Hematopoietic multipotent progenitor cell treated with erythropoietin and hydrocortisone succinate and interleukin-3 and kit ligand, for 17 days (in vitro differentiated cells): ENCODE measurements around the gene PAPPA.

ENCODE experiments used
- DNase-seq: peaks from one replicate; pipeline ENCODE4 v3.0.0-alpha.2; 2015; ENCODE audit warnings: low spot score

PAPPA gene

DNA sequence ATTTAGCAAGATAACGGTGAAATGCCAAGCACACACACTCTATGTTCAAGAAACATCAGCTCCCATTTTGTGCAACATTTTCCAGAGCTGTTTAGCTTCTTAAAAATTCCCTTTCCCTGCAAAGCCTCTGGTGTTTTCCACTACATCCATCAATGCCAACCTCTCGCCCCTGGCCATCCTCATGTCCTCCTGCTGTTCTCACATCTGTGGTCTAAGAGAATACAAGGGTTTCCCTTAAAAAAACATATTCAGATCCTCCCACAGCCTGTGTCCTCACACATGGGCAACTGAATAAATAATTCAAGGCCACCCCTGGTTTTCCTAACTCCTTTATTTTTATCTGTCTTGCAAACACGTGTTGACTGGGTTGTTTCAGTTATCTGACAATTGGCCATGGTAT lies 70.3 kb downstream of the PAPPA start:
- no peak for DNase-seq

DNA sequence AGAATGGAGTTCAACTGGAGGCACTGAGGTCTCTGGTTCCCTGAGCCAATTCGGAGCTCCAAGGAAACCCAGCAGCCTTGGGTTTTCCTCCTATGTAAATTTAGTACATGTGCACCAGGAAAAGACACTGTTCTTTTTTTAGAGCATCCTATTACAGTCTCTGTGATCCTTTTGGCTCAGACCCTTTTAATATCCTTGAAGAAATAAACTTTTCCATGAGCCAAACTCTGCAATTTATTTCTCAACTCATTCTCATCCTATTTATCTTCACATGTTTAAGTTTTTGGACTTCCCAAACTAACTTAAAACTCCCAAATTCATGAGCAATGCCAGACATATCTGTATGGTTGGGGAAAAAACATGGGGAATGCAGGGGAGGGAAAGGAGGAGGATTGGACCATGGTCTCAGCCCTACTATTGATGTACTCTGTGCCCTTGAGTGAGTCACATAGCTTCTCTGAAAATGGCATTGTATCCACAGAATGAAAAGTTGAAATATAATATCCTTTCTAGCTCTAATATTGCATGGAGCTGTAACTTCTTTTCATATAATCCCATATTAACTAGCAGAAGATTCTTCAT lies 76.6 kb downstream of the PAPPA start:
- DNase-seq, result no peak

DNA sequence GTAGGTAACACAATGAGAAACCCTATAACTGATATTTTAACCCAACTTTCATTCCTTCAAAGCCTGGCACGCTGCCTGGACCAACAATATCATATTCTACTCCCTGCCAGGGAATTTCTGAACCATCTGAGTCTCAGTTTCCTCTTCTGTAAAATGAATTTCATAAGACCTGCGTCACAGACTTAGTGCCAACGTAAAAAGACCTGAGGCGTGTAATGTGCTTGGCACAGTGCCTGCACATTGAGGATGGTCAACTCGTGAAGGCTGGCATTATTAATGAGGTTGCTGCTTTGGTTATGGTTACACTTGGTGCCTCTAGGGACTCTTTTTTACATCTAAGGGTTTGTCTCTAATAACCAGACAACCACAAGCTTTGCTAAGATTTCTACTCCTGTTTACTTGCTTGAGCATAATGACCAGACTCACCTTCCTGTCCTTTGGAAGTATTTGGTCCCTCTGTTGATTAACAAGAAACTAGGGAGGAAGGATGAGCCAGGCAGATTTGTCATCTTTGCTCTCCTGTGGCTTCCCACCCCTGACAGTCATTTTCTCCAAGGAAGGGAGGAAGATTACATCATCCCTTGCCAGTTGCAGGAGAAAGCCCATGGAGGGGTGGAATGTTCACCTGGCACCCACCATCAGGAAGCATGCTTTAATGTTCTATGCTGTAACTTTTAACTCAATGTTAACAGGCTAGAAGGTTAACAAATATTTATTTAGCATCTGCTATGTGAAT lies 79.0 kb downstream of the PAPPA start:
- no peak for DNase-seq

DNA sequence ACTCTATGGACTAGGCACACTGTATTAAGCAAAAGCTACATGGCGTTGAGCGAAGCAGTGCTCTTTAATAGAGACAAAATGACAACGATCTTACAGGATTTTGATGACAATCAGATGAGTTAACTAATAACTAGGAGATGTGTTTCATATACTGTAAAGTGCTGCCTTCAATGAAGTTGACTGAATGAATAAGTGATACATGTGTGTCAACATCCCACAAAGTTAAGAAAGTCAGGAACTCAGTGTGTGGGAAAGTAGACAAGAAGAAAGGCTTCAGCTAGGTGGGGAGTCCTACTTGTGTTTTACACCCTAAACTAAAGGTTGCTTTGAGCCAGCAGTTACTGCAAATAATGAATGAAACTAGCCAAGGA lies 79.6 kb downstream of the PAPPA start:
- DNase-seq, result no peak

DNA sequence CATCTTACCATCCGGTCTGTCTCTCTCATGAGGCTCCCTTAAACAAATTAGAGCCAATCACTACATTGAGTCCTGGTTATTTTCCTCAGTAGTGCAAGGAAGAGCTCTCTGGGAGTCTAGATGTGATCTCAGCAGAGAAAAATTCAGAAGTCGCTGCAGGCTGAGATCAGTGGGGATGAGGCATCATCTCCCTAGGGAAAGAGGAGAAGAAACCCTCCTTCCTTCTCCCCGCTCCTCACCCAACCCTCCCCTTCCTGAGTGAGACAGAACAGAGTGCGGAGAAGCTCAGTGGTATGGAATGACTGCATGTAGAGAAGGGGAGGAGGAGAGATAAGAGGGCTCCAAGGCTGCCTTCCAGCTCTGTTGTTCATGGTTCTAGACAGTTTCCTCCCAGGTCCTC lies 80.5 kb downstream of the PAPPA start:
- DNase-seq, result no peak

DNA sequence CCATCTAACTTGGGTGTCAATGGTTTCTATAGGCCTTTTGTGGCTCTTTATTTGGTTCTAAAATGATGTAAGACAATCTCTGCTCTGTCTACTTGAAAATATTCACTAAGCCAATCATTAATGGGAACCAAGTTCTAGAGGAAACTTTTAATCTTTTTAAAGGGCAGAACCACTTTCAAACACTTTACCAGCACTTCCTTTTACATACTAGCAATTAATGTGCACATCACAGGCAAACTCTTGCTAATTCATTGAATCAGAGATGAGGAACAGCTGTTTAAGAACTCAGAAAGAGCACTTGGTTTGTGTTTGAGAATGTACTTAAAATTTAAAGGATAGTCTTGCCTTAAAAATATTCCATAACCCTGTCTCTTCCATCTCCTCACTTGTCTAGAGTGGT lies 83.4 kb downstream of the PAPPA start:
- no peak for DNase-seq

DNA sequence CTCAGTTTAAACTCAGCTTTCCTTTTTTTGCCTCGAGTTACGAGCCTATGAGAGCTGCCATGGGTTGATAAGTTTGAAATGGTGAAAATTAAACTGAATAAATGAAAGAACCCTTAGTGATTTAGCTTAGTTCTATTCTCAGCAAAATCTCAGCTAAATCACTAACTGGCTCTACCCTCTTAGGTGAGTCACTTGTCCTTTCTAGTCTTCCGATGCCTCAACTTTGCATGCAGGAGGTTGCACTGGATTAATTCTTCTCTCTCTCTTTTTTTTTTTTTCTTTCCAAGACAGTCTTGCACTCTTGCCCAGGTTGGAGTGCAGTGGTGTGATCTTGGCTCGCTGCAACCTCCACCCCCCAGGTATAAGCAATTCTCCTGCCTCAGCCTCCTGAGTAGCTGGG lies 83.9 kb downstream of the PAPPA start:
- DNase-seq, result no peak

GRCh38 chr9:116238225-116238624 lies 84.6 kb downstream of the PAPPA start:
- no peak for DNase-seq

- no peak for DNase-seq
Measured at GRCh38 chr9:116238776-116239340, 85.3 kb downstream of the PAPPA start.

- no peak for DNase-seq
Measured at GRCh38 chr9:116243708-116244107, 90.1 kb downstream of the PAPPA start.

GRCh38 chr9:116247284-116247683 lies 93.7 kb downstream of the PAPPA start:
- DNase-seq, result no peak

DNA sequence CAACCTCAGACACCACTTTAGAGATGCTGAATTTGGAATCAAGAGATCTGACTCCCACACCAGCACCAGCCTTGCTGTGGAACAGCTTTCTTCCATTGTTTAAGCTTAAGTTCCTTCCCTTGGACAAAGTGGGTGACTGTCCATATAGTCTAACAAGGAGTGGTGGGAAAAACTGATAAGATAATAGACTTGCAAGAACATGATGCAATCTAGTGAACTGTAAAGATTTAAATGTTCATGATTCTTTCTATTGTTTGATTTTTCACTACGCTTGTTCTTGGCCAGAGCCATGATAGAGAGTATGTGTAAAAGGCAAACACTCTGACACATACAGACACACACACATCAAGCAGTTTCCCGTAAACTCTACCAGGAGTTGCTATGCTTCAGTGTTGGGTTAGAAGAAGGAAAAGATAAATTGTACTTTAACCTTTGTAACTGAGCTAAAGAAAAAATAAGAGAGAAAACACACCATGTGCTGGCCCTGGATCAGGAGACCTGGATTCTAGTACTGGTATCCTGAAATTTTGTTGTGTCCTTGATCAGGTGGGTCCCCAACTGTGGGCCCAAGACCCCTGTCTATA lies 94.3 kb downstream of the PAPPA start:
- no peak for DNase-seq

GRCh38 chr9:116250891-116251290 lies 97.3 kb downstream of the PAPPA start:
- DNase-seq, result no peak

GRCh38 chr9:116251366-116251765 lies 97.8 kb downstream of the PAPPA start:
- no peak for DNase-seq

DNA sequence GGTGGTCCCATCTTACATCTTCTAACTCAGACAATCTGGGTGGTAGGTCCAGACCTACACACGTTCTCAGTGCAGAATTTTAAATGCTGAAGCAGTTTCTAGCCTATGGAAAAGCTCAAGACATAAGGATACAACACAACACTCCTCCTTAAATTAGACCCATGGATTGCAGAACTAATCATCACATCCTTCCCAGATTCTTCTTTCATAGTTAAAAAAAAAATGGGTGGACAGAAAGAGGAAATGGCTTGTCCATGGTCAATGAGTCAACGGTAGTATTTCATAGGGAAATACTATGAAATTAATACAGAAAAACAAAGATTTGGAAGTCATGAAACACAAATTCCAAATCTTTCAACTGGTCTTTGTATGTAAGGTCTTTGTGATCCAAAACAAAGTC lies 106.9 kb downstream of the PAPPA start:
- DNase-seq, result no peak

DNA sequence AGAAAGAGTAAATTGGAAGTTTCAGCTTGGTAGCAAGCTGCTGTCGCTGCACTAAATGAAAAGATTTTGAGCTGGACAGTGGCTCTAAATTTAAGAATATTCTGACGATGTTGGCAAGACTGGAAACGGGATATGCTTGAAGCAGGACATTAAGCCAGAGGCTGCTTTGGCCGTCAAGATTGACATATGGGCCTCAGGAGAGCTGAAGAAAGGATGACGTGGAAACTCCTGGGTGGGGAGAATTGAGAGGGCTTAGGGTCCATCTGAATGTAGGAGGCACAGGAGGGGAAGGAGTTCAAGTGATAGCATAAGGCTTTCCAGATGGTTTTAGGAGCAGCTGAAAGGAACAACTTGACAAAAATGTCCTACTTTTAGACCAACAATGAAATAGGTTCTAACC lies 108.9 kb downstream of the PAPPA start:
- DNase-seq, result no peak

DNA sequence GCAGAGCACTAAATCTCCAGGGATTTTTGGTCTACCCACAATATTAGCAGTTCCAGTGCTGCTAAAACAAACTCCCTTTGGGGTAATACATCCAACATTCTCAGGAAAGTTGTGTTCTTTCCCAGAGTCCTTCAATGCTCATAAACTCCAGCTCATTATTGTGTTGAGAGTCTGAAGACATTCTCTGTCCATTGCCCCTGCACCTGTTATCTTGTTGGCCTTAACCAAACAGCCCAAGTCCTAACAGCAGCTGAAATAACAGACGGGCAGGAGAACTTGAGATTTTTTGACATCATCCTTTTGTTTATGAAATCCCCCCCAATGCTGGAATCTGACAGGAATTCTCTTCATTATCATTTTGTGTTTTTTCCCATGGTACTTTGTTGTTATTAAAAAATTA lies 110.8 kb downstream of the PAPPA start:
- no peak for DNase-seq

GRCh38 chr9:116267021-116267420 lies 113.4 kb downstream of the PAPPA start:
- DNase-seq, result no peak

DNA sequence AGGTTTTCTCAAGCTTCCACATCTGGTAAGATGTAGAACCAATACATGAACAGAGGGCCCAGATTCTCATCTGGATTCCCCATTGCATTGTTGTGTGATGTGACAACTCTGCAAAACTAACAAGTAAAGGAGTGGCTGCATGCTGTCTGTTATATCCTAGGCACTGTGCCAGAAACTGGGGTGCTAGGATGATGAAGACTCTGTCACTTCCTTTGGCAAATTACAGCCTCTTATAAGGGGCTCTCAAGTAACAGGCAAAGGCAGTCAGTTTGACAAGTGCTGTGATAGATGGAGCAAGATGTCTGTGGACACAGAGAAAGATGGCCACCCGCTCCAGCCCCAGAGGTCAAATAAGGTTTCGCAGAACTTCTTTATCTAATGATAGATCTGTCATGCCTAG lies 115.7 kb downstream of the PAPPA start:
- DNase-seq, result no peak

GRCh38 chr9:116270546-116270945 lies 117.0 kb downstream of the PAPPA start:
- DNase-seq, result no peak

- no peak for DNase-seq
Measured at GRCh38 chr9:116271340-116271739, 117.7 kb downstream of the PAPPA start.

- DNase-seq, result no peak
Measured at GRCh38 chr9:116271991-116272390, 118.4 kb downstream of the PAPPA start.

GRCh38 chr9:116274293-116274692 lies 120.7 kb downstream of the PAPPA start:
- no peak for DNase-seq
